ENCODE results near the gene ZMYND8. TPM values are rescaled to one million over a fixed set of nuclear protein-coding genes. Genes with fewer than 3 reads are reported as not detected.

The ZMYND8 gene
- total and polyA plus RNA-seq, 10 of the 15 experiments (the other 5 are each of a cell fraction or from before 2014, with no cell fraction given), result 12.9 to 54.8 (median 23.1) TPM

GRCh38 chr20:47191074-47191673, 165.3 kb downstream of the ZMYND8 start:
- ChIA-PET CTCF (interaction anchor here (2.7 kb wide), 1 partner anchor 193 kb away, joined by 8 read pairs; no protein-coding TSS in a partner anchor), SMC1A (ENCODE audit: uncharacterized antibody, unreplicated experiment) (interaction anchor here (1.0 kb wide), 1 partner anchor 193 kb away, joined by 3 read pairs; no protein-coding TSS in a partner anchor), POLR2A (no interaction called here), RAD21 (ENCODE audit: unreplicated experiment) (no interaction called here)
- TF ChIP-seq POLR2A (IDR thresholded peaks at IDR 0.05; ENCODE audit: low read depth, low read length) (no peak), STAT3 (IDR thresholded peaks at IDR 0.05; ENCODE audit: low read depth, low read length) (no peak), FOS (IDR thresholded peaks at IDR 0.05; ENCODE audit: borderline replicate concordance, extremely low read depth, insufficient read length) (no peak), TARDBP (IDR thresholded peaks at IDR 0.05; ENCODE audit: borderline replicate concordance) (no peak), SIX5 (IDR thresholded peaks at IDR 0.05; ENCODE audit: low read depth, low read length, severe bottlenecking) (no peak), ZNF592 (IDR thresholded peaks at IDR 0.05) (no peak), FOXM1 (IDR thresholded peaks at IDR 0.05; ENCODE audit: low read depth, low read length) (no peak), CBFB (IDR thresholded peaks at IDR 0.05; ENCODE audit: low read depth) (no peak), ZNF24 (IDR thresholded peaks at IDR 0.05) (no peak), NFXL1 (IDR thresholded peaks at IDR 0.05; ENCODE audit: borderline replicate concordance) (0 out of 2 replicates have a peak, but pooled peaks have one; percentile 59), ETV6 (conservative IDR thresholded peaks at IDR 0.05 in 1 of 2, IDR thresholded peaks at IDR 0.05 in 1 of 2; ENCODE audit: borderline replicate concordance in 1 of 2, low read depth in 1 of 2) (peak in 1 of 2 experiments; percentile 91; a peak in 2 of 4 replicates), SMAD1 (IDR thresholded peaks at IDR 0.05; ENCODE audit: low read depth, partially characterized antibody) (no peak), TCF3 (IDR thresholded peaks at IDR 0.05; ENCODE audit: borderline replicate concordance, insufficient read depth, low read depth, low read length) (no peak)
- TF ChIP-seq, protein P1, sequence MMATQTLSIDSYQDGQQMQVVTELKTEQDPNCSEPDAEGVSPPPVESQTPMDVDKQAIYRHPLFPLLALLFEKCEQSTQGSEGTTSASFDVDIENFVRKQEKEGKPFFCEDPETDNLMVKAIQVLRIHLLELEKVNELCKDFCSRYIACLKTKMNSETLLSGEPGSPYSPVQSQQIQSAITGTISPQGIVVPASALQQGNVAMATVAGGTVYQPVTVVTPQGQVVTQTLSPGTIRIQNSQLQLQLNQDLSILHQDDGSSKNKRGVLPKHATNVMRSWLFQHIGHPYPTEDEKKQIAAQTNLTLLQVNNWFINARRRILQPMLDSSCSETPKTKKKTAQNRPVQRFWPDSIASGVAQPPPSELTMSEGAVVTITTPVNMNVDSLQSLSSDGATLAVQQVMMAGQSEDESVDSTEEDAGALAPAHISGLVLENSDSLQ (IDR thresholded peaks at IDR 0.05), result no peak
- no peak overlapping the region for H3K4me3 ChIP-seq
- no peak overlapping the region for H3K4me2 ChIP-seq (ENCODE audit: control insufficient read depth, insufficient read depth)
- no peaks in the 10 kb centered on the region for H3K36me3 ChIP-seq (ENCODE audit: control insufficient read depth in 2 of 2, insufficient read depth in 2 of 2, low read length in 1 of 2)
- intact Hi-C loops (cut with micrococcal nuclease; ENCODE audit: unreplicated experiment) (loop anchor here (10.0 kb wide), 1 partner anchor 436 kb away; no protein-coding TSS in a partner anchor), in situ Hi-C loops (cut with MboI) (no loop called here)
- H3K79me2 ChIP-seq (ENCODE audit: control insufficient read depth, insufficient read depth, low read length), result no peaks in the 10 kb centered on the region
- no TSS peak for BruUV-seq (replicated peaks)
- no peak overlapping the region for H3K27ac ChIP-seq (ENCODE audit: control insufficient read depth, insufficient read depth)
- H3K9ac ChIP-seq (ENCODE audit: control insufficient read depth, insufficient read depth, low read length), result no peak overlapping the region
- FAIRE-seq, result no peak
- 46% methylated on average over 1 of the region's 1 CpG for WGBS (ENCODE audit: insufficient coverage, insufficient replicate concordance, low lambda C conversion rate, missing lambda C conversion rate)
- no peak for ATAC-seq
- no peaks in the 10 kb centered on the region for H3K9me3 ChIP-seq (replicated peaks; ENCODE audit: control insufficient read depth, insufficient read depth, low read length)
- H3K4me1 ChIP-seq (ENCODE audit: control insufficient read depth, insufficient read depth, low read length), result no peaks in the 10 kb centered on the region
- no peaks in the 10 kb centered on the region for H4K20me1 ChIP-seq (ENCODE audit: control insufficient read depth, insufficient read depth)
- no peak for DNase-seq (ENCODE audit: low read depth, low spot score)
- peaks cover 0 to 1% of the 10 kb centered on the region in 2 experiments; a peak in 1 of 4 replicates for H3K27me3 ChIP-seq (replicated peaks in 1 of 2; ENCODE audit: control insufficient read depth in 2 of 2, insufficient read depth in 2 of 2, low read length in 1 of 2)
- no peak overlapping the region for H2AFZ ChIP-seq (ENCODE audit: control insufficient read depth, low read depth, low read length)

Data from GM12878 (cell line).